Activated T-helper 1 cell treated with Interleukin-2 at 50 U/mL for 16 hours (primary cell): ENCODE data around the gene ZNF425.
"Not testable (repeated sequence)": the region's sequence is repeated elsewhere in the genome, so short reads cannot be mapped to it uniquely, and the experiment has no call there.

ENCODE experiments used
- DNase-seq: peaks from one replicate; pipeline ENCODE4 v3.0.0-alpha.2; 2020; ENCODE audit warnings: low read depth

ZNF425 gene, protein sequence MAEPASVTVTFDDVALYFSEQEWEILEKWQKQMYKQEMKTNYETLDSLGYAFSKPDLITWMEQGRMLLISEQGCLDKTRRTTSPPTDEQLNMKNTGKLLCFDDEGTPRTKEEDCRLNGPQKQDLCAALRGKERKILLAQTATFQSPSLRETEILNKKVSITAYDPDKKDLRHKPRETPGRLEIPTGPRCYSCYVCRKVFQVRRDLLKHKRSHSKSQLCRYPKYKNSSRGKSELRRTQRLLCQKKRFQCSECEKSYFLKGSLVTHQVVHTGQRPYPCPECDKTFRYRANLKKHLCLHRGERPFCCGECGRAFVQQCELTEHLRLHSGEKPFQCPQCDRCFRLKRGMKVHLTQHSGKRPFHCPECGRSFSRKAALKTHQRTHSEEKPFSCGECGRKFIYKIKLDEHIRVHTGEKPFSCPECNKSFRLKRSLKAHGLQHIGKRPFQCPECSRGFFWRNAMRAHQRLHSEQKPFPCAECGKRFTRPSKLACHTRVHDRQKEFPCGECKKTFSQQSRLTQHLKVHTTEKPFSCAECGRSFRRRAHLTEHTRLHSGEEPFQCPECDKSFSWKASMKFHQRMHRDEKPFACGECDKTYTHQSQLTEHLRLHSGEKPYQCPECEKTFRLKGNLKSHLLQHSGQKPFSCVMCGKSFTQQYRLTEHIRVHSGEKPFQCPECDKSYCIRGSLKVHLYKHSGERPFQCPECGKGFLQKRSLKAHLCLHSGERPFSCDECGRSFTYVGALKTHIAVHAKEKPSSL

DNA sequence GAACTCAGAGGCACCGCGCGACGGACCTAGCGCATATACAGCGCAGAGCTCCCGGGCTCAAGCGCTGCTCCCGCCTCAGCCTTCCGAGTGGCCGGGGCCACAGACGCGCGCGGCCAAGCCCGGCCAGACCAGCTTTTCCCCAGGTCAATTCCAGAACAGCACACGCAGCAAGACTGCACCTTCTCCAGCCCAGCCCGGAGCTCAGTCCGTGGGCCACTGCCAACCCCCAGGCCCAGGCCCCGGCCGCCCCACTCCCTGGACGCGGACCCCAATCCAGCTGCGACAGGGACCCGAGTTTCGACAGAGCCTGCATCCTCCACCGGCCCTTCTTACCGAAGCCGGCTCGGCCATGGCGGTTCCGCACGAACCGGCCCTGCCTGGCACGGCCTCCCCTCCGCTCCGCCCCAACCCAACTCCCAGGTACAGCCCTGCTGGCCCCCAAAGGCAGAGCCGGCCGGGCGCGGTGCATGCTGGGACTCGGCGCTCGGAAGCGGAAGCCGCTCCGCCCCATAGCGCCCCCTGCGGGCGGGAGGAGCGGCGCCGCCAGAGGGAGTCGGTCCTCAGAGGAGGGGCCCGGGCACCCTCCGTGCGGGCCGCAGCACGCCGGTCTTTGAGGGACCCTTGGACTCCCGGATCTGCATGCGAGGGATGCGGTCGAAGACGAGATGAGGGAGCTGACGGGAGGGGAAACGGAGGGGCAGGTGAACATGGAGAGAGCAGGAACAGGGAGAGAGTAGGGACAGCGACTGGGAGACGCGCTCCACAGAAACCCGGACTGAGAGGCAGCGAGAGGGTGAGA lies at the start of gene ZNF425:
ZNF425 (minus strand) TSS at position 462 of the 799 bp plus-strand sequence; CDS start at position 351, 111 bp downstream.
- DNase-seq = peak; percentile 92

- no peak for DNase-seq
Measured at GRCh38 chr7:149175150-149175549, 49.0 kb upstream of the ZNF425 start.

- no peak for DNase-seq
Measured at GRCh38 chr7:149172534-149172920, 46.4 kb upstream of the ZNF425 start.

DNA sequence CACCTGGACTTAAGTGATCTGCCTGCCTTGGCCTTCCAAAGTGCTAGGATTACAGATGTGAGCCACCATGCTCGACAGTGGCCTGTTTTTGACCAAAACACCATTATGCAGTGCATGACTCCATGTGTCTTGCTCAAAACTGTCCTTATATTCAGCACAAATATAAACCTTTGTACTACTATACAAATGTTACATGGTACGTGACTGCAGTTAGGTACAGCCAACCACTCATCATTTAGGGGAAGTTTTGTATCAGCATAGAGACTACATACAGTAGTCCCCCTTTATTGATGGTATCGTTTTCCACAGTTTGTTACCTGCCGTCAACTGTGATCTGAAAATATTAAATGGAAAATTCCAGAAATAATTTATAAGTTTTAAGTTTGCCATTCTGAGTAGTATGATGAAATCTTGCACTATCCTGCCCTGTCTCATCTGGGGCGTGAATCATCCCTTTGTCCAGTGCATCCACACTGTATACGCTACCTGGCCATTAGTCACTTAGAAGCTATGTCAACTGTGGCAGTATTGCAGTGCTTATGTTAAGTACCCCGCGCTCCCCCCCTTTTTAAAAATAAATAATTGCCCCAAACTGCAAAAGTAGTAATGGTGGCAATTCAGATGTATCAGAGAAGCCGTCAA lies 45.9 kb upstream of the ZNF425 start:
- no peak for DNase-seq

DNA sequence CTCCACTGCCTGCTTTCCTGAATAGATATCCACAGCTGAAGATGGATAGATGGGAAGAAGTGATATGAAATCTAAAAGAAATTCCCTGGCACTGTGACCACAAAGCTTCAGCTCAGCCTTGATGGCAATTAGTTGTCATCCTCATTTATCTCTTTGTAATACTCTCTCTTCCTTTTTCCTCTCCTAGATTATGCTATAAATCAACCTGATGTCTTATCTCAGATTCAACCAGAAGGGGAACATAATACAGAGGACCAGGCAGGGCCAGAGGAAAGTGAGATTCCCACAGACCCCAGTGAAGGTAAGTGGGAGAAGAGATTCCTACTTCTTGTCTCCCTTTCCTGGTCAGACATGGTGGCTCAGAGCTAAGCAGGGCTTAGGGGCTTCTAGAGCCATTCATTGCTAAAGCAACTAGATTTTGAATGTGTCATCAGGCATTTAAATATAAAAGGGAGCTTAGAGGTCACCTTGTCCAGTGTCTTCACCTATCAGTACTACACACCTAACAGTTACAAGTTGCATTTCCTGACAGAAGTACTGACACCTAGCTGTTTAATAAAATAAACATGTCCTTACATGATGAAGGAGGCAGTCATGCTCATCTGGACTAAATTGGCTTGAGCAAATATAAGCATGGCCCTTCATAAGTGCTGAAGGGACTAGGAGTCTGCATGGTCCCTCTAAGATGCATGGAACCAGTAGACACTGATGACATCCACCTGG lies 40.7 kb upstream of the ZNF425 start:
- DNase-seq = no peak

DNA sequence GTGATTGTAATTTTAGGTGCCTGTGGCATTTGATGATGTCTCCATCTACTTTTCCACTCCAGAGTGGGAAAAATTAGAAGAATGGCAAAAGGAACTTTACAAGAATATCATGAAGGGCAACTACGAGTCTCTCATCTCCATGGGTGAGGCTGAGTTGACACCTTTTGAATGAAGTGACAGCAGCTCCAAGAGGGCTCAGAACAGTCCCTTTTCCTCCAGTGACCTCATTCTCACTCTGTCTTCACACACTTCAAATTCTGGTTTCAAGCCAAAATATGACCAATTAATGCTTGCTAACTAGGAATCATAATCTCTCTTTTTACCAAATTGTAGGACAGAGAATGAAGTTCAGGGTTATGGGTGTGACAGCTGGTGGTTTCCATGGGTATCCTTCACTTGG lies 40.0 kb upstream of the ZNF425 start:
- DNase-seq = no peak

DNA sequence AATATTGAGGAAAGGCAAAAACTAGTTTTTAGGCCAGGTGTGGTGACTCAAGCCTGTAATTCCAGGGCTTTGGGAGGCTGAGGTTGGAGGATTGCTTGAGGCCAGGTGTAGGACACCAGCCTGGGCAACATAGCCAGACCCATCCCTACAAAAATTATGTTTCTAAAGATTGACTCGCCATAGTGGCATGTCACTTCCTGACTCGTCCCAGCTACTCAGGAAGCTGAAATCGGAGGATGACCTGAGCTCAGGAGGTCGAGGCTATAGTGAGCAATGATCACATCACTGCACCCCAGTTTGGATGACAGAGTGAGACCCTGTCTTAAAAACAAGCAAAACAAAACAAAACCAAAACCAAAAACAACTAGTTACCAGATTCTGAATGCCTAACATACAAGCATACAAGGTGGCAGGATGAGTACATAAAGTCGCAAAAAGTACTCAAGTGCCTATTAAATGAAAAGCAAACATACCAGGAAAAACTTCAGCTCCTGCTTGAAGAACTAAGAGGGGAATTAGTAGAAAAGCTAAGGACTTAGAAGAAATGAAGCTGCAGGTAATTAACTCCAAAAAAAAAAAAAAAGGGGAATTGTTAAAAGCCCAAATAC lies 35.2 kb upstream of the ZNF425 start:
- no peak for DNase-seq

DNA sequence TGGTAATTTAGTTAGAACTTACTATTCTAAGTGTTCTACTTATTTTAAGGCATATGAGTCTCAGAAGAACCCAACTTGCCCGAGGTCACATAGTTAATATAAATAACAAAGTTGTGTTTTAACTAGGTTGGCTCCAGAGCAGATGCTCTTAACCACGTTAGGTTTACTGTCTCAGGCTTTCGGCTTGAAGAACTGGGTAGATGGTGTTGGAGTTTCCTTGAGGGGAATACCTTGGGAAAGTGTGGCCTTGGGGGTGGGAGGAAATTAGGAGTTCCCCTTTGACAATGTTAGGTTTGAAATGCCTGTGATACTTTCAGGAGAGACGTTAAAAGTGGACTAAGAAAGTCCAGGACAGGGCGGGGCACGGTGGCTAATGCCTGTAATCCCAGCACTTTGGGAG lies 30.8 kb upstream of the ZNF425 start:
- DNase-seq = no peak

DNA sequence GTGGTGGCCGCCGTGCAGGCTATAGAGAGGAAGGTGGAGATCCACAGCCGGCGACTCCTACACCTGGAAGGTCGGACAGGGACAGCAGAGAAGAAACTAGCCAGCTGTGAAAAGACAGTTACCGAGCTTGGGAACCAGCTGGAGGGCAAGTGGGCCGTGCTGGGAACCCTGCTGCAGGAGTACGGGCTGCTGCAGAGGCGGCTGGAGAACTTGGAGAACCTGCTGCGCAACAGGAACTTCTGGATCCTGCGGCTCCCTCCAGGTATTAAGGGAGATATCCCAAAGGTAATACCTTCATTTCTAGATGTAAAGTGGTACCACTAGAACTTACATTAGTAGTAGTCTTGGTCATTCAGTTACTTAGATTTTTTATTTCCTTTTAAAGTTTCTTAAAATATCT lies 27.9 kb upstream of the ZNF425 start:
- DNase-seq = no peak

- no peak for DNase-seq
Measured at GRCh38 chr7:149153346-149153745, 27.2 kb upstream of the ZNF425 start.

DNA sequence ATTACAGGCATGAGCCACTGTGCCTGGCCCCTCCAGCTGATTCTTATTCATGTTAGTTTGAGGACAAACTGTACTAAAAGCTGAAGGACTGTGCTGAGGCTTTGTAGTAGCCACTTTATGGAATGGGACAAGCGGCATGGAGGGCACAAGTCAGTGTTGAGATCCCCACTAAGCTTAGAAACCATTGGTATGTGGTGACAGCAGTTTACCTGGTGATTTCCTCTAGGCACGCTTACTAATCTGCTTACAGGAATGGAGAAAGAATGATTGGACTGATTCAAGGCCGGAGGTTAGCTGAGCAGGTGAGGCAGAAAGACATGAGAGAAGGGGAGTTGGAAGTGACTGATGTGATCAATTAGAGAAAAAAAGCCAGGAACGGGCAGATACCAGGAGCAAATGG lies 24.9 kb upstream of the ZNF425 start:
- no peak for DNase-seq

- peak; percentile 42 for DNase-seq
Measured at GRCh38 chr7:149147752-149148653, 21.9 kb upstream of the ZNF425 start.

- peak; percentile 75 for DNase-seq
Measured at GRCh38 chr7:149147072-149147751, 21.1 kb upstream of the ZNF425 start, which contains the start of gene ZNF398. Gene ZNF398 (plus strand): TSS chr7:149147453. CDS start chr7:149147743, 290 bp downstream.

DNA sequence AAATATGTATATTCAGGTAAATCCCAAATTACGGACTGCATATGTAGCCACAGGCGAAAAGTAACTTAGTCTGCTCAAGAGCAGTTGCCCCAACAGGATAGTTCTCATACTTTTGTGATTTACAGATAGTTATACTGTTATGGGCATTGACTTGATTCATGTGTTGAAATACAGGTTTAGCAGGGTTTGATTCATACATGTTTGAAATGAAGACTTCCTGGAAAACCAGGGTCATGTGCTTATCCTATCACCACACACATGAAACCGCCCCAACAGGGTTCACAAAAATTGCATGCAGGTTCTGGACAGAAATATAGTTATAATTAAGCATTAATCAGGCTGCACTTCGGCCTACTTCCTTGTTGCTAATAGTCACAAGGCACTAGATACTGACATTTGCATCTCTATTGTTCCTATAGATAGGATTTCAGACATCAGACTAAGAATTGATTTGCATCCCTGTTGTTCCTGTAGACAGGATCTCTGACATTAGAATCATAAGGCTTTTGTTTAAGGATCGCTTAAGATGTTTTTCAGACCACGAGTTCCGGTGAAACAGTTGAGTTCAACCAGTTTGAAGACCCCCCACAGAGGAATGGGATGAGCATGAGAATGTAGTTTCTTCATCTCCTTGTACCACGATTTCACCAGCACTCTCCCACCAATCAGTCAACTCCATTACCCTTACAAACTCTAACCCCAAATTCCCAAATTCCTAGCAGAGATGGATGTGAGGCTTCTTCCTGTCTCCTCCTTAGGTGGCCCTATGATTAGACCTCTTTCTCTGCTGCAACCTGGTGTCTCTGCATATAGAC lies 19.1 kb upstream of the ZNF425 start:
- no peak for DNase-seq

- DNase-seq = not testable (repeated sequence)
Measured at GRCh38 chr7:149144436-149144922, 18.4 kb upstream of the ZNF425 start.

GRCh38 chr7:149141893-149142292 lies 15.8 kb upstream of the ZNF425 start:
- no peak for DNase-seq

DNA sequence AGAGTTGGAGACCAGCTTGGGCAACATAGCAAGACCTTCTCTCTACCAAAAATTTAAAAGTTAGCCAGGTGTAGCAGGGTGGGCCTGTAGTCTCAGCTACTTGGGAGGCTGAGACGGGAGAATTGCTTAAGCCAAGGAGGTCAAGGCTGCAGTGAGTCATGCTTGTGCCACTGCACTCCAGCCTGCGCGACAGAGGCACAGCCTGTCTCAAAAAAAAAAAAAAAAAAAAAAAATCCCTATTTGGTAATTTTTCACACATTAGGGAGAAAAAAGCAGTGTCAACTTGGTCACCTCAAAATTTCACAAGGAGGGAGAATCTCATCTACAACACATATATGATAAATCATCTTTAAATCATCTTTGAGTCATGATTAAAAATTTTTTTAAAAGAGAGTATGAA lies 14.7 kb upstream of the ZNF425 start:
- no peak for DNase-seq

GRCh38 chr7:149136118-149136517 lies 10.0 kb upstream of the ZNF425 start:
- DNase-seq = no peak
